HEK293 (cell line): ENCODE results near the gene EIF4H.

ENCODE experiments used
- CTCF ChIA-PET: fragments of 350-600 bp; formaldehyde crosslinking; extraction: SDS; loops from one replicate; lab custom pipeline; 2021; ENCODE audit warnings: antibody characterized with exemption; lab: Yijun Ruan, JAX
- POLR2A ChIA-PET: fragments of 300-600 bp; formaldehyde crosslinking; extraction: SDS; loops from one replicate; lab custom pipeline; 2020; ENCODE audit warnings: antibody characterized with exemption, inconsistent platforms; lab: Yijun Ruan, JAX
- H3K27ac ChIP-seq: fragments of 200-500 bp; sonication (Bioruptor generic); 2 replicates; pipeline ENCODE4 v1.5.1; 2014; ENCODE audit warnings: low read depth, low read length, control low read depth, inconsistent platforms; ENCODE audit errors: extremely low read depth
- H3K36me3 ChIP-seq, 2 experiments: fragments of 200-500 bp in 1 of 2; sonication (Bioruptor generic) in 1 of 2; 1 replicate in 1 of 2; 2 replicates in 1 of 2; pipeline ENCODE4 v1.5.1; 2014 to 2017; ENCODE audit warnings: inconsistent platforms in 2 of 2, low read length in 2 of 2; ENCODE audit not compliant: control insufficient read depth in 2 of 2, insufficient read depth in 1 of 2
- H3K4me1 ChIP-seq: fragments of 200-500 bp; sonication (Bioruptor generic); 2 replicates; pipeline ENCODE4 v1.5.1; 2014; ENCODE audit warnings: mild to moderate bottlenecking, low read length, inconsistent platforms; ENCODE audit not compliant: control insufficient read depth, insufficient read depth
- H3K4me3 ChIP-seq: 2 replicates; pipeline ENCODE4 v1.5.1; 2011; ENCODE audit warnings: low read depth, mild to moderate bottlenecking, control low read depth, low read length, moderate library complexity
- H3K9me3 ChIP-seq: fragments of 200-500 bp; sonication (Bioruptor generic); 2 replicates; pipeline ENCODE4 v1.5.1; 2014; ENCODE audit warnings: low read depth, low read length, inconsistent platforms; ENCODE audit not compliant: control insufficient read depth, insufficient read depth
- ATF2 ChIP-seq: fragments of 450-650 bp; formaldehyde crosslinking; IDR thresholded peaks from 2 replicates; pipeline ENCODE4 v1.5.1; 2016; ENCODE audit warnings: missing biosample characterization, missing genetic modification characterization, low read depth
- PRDM1 ChIP-seq: fragments of 450-650 bp; formaldehyde crosslinking; IDR thresholded peaks from 2 replicates; pipeline ENCODE4; 2016; ENCODE audit warnings: missing biosample characterization, missing genetic modification characterization
- SCRT2 ChIP-seq: fragments of 450-650 bp; formaldehyde crosslinking; IDR thresholded peaks from 2 replicates; pipeline ENCODE4 v1.5.1; 2016; ENCODE audit warnings: missing biosample characterization, missing genetic modification characterization
- TSHZ1 ChIP-seq: fragments of 450-650 bp; formaldehyde crosslinking; IDR thresholded peaks from 2 replicates; pipeline ENCODE4 v1.5.1; 2016; ENCODE audit warnings: missing biosample characterization, missing genetic modification characterization, borderline replicate concordance
- YY1 ChIP-seq: fragments of 450-650 bp; formaldehyde crosslinking; IDR thresholded peaks from 2 replicates; pipeline ENCODE4 v1.5.1; 2018; ENCODE audit warnings: missing biosample characterization, missing genetic modification characterization
- ZNF146 ChIP-seq: fragments of 450-650 bp; formaldehyde crosslinking; IDR thresholded peaks from 2 replicates; pipeline ENCODE4 v1.5.1; 2016; ENCODE audit warnings: missing biosample characterization, missing genetic modification characterization
- ZNF341 ChIP-seq: fragments of 450-650 bp; formaldehyde crosslinking; IDR thresholded peaks from 2 replicates; pipeline ENCODE4; 2016; ENCODE audit warnings: low read depth, missing biosample characterization, missing genetic modification characterization
- ZNF354C ChIP-seq: fragments of 450-650 bp; formaldehyde crosslinking; IDR thresholded peaks from 2 replicates; pipeline ENCODE4 v1.5.1; 2016; ENCODE audit warnings: missing biosample characterization, missing genetic modification characterization, low read depth, borderline replicate concordance
- ZNF664 ChIP-seq: fragments of 450-650 bp; formaldehyde crosslinking; IDR thresholded peaks from 2 replicates; pipeline ENCODE4 v1.5.1; 2016; ENCODE audit warnings: missing biosample characterization, missing genetic modification characterization
- TF ChIP-seq, protein P1 (sequence below): fragments of 450-650 bp; IDR thresholded peaks from 2 replicates; pipeline ENCODE4 v1.5.1; 2018; ENCODE audit warnings: missing biosample characterization, missing genetic modification characterization
- TF ChIP-seq, protein P2 (sequence below): fragments of 450-650 bp; formaldehyde crosslinking; IDR thresholded peaks from 2 replicates; pipeline ENCODE4 v1.5.1; 2017; ENCODE audit warnings: missing biosample characterization, missing genetic modification characterization
- TF ChIP-seq, protein P3 (sequence below): fragments of 450-650 bp; formaldehyde crosslinking; IDR thresholded peaks from 2 replicates; pipeline ENCODE4 v1.5.1; 2017; ENCODE audit warnings: missing biosample characterization, missing genetic modification characterization

EIF4H gene

DNA sequence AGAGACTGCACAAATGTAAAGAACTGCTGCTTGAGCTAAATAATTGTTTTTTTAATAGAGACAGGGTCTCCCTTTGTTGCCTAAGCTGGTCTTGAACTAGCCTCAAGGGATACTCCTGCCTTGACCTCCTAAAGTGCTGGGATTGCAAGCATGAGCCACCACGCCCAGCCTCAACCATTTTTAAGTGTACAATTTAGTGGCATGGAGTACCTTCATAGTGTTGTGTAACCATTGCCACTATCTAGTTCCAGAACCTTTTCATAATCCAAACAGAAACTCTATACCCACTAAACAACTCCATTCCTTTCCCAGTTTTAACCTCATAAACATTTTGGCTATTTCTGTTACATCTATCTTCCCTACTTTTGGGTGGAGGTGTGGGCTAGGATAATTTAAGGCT is 6.7 kb downstream of the EIF4H start:
- Histone ChIP-seq H3K36me3 (peaks cover 11 to 72% of the 10 kb centered on the region in 2 experiments; a peak in 2 of 3 replicates), H3K4me1 (peaks cover 19% of the 10 kb centered on the region; the same call in 1 of the 2 replicates), H3K4me3 (no peak overlapping the region), H3K9me3 (no peaks in the 10 kb centered on the region), H3K27ac (no peak overlapping the region)
- ChIA-PET POLR2A (no interaction called here), CTCF (interaction anchor here (0.6 to 2.5 kb wide), 5 partner anchors 10 to 113 kb away, joined by 3 to 17 read pairs (median 4); no protein-coding TSS in a partner anchor)
- TF ChIP-seq YY1 (tag by site-specific recombination): no peak
- no peak for TF ChIP-seq TSHZ1 (tag by site-specific recombination)
- TF ChIP-seq ZNF664 (tag by site-specific recombination): no peak
- TF ChIP-seq, protein P1, sequence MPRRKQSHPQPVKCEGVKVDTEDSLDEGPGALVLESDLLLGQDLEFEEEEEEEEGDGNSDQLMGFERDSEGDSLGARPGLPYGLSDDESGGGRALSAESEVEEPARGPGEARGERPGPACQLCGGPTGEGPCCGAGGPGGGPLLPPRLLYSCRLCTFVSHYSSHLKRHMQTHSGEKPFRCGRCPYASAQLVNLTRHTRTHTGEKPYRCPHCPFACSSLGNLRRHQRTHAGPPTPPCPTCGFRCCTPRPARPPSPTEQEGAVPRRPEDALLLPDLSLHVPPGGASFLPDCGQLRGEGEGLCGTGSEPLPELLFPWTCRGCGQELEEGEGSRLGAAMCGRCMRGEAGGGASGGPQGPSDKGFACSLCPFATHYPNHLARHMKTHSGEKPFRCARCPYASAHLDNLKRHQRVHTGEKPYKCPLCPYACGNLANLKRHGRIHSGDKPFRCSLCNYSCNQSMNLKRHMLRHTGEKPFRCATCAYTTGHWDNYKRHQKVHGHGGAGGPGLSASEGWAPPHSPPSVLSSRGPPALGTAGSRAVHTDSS: no peak
- no peak for TF ChIP-seq ZNF341

DNA sequence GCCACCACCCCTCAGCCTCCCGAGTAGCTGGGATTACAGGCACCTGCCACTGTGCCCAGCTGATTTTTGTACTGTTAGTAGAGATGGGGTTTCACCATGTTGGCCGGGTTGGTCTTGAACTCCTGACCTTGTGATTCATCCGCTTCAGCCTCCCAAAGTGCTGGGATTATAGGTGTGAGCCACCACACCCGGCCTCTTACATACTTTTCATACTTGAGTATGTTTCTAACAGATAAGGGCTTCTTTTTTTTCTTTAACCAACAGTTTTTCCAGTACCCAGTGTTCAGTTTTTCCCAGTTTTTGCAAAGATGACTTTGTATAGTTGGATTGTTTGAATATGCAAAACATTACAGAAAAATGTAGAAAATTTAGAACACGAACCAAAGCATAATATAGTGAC is 7.7 kb downstream of the EIF4H start:
- H3K4me3 ChIP-seq: no peak overlapping the region
- CTCF ChIA-PET: interaction anchor here (0.6 to 1.8 kb wide), 5 partner anchors 17 to 117 kb away, joined by 3 to 6 read pairs (median 5); no protein-coding TSS in a partner anchor
- TF ChIP-seq, protein P2, sequence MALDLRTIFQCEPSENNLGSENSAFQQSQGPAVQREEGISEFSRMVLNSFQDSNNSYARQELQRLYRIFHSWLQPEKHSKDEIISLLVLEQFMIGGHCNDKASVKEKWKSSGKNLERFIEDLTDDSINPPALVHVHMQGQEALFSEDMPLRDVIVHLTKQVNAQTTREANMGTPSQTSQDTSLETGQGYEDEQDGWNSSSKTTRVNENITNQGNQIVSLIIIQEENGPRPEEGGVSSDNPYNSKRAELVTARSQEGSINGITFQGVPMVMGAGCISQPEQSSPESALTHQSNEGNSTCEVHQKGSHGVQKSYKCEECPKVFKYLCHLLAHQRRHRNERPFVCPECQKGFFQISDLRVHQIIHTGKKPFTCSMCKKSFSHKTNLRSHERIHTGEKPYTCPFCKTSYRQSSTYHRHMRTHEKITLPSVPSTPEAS (tag by site-specific recombination): no peak
- peak; percentile 26; the same call in 1 of the 2 replicates for TF ChIP-seq ZNF146
- H3K27ac ChIP-seq: no peak overlapping the region
- H3K4me1 ChIP-seq: peaks cover 17% of the 10 kb centered on the region; the same call in 1 of the 2 replicates
- no peaks in the 10 kb centered on the region for H3K9me3 ChIP-seq
- POLR2A ChIA-PET: no interaction called here
- peaks cover 15 to 70% of the 10 kb centered on the region in 2 experiments; a peak in 2 of 3 replicates for H3K36me3 ChIP-seq

DNA sequence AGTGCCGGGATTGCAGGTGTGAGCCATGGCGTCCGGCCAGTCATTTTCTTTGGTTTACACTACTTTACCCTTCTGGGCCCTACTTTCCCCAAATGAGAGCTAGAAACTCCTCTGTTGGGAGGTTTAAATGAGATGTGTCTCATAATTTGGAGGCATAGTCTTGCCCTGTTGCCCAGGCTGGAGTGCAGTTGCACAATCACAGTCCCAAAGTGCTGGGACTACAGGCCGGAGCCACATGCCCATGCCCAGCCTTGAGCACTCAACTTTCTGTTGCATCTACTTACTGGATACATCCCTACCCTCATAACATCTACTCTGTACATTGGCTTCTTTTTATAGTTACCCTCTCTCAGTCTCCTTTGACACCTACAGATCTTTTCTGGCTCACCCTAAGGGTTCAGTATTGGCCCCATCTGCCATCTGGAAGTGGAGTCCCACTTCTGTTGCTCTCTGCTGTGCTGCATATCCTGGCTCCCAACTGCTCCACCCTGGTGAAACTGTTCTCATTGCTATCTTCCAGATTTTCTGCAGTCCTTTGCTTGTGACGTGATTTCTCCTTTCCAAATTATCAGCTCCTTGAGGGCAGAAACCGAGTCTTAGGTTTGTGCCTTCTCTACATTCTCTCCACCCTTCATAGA is 8.4 kb downstream of the EIF4H start:
- Histone ChIP-seq H3K4me3 (no peak overlapping the region), H3K9me3 (no peaks in the 10 kb centered on the region), H3K4me1 (peaks cover 14% of the 10 kb centered on the region; the same call in 1 of the 2 replicates), H3K27ac (no peak overlapping the region), H3K36me3 (peaks cover 21 to 70% of the 10 kb centered on the region in 2 experiments; a peak in 2 of 3 replicates)
- CTCF ChIA-PET: interaction anchor here (0.6 to 2.0 kb wide), 9 partner anchors 7 to 118 kb away, joined by 3 to 9 read pairs (median 5); no protein-coding TSS in a partner anchor
- TF ChIP-seq, protein P3, sequence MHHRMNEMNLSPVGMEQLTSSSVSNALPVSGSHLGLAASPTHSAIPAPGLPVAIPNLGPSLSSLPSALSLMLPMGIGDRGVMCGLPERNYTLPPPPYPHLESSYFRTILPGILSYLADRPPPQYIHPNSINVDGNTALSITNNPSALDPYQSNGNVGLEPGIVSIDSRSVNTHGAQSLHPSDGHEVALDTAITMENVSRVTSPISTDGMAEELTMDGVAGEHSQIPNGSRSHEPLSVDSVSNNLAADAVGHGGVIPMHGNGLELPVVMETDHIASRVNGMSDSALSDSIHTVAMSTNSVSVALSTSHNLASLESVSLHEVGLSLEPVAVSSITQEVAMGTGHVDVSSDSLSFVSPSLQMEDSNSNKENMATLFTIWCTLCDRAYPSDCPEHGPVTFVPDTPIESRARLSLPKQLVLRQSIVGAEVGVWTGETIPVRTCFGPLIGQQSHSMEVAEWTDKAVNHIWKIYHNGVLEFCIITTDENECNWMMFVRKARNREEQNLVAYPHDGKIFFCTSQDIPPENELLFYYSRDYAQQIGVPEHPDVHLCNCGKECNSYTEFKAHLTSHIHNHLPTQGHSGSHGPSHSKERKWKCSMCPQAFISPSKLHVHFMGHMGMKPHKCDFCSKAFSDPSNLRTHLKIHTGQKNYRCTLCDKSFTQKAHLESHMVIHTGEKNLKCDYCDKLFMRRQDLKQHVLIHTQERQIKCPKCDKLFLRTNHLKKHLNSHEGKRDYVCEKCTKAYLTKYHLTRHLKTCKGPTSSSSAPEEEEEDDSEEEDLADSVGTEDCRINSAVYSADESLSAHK: 0 out of 2 replicates have a peak, but pooled peaks have one; percentile 33
- TF ChIP-seq ZNF664 (tag by site-specific recombination) (peak; percentile 90), ZNF354C (no peak), PRDM1 (tag by site-specific recombination) (peak; percentile 8; the same call in 1 of the 2 replicates), ATF2 (tag by site-specific recombination) (no peak), SCRT2 (tag by site-specific recombination) (peak; percentile 40; the same call in 1 of the 2 replicates)
- POLR2A ChIA-PET: interaction anchor here (0.6 to 1.5 kb wide), 2 partner anchors 17 to 18 kb away, joined by 4 to 5 read pairs; no protein-coding TSS in a partner anchor
